Testis (tissue), 2 donors: ENCODE results near the gene RAB11FIP2.

Source experiments
- POLR2A ChIP-seq: fragments of 450-650 bp; IDR thresholded peaks from one replicate; pipeline ENCODE4 v1.6.1; 2017; ENCODE audit warnings: antibody characterized with exemption, mild to moderate bottlenecking, moderate library complexity
- TF ChIP-seq, protein P1 (sequence below), 3 experiments: fragments of 450-650 bp in 2 of 3; fragments of 200-600 bp in 1 of 3; sonication (generic) in 1 of 3; IDR thresholded peaks; one replicate each; pipeline ENCODE4 v1.5.1; 2016 to 2019; ENCODE audit warnings: antibody characterized with exemption in 3 of 3, mild to moderate bottlenecking in 2 of 3, moderate library complexity in 1 of 3

GRCh38 chr10:117980216-117980615 is 66.5 kb downstream of the RAB11FIP2 start:
- TF ChIP-seq, protein P1, sequence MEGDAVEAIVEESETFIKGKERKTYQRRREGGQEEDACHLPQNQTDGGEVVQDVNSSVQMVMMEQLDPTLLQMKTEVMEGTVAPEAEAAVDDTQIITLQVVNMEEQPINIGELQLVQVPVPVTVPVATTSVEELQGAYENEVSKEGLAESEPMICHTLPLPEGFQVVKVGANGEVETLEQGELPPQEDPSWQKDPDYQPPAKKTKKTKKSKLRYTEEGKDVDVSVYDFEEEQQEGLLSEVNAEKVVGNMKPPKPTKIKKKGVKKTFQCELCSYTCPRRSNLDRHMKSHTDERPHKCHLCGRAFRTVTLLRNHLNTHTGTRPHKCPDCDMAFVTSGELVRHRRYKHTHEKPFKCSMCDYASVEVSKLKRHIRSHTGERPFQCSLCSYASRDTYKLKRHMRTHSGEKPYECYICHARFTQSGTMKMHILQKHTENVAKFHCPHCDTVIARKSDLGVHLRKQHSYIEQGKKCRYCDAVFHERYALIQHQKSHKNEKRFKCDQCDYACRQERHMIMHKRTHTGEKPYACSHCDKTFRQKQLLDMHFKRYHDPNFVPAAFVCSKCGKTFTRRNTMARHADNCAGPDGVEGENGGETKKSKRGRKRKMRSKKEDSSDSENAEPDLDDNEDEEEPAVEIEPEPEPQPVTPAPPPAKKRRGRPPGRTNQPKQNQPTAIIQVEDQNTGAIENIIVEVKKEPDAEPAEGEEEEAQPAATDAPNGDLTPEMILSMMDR (IDR thresholded peaks at IDR 0.05), result no peak
- TF ChIP-seq POLR2A, result no peak
